GM12878 (cell line): ENCODE results near the gene DNAJC15. TPM values are rescaled to one million over a fixed set of nuclear protein-coding genes. Genes with fewer than 3 reads are reported as not detected.
A peak's percentile ranks its signal among the peaks of the same experiment; 100 is the strongest.

Experiments
- ATAC-seq: fragments of 200-7000 bp; cut with Tn5 transposase; 3 replicates; pipeline ENCODE4 v1.9.1; 2020; ENCODE audit warnings: mild to moderate bottlenecking, moderate library complexity
- BruUV-seq: library from RNA; stranded (reverse); fragments of 400-500 nt; replicated peaks from 2 replicates; lab custom pipeline; 2021; lab: Mats Ljungman, UMichigan
- CTCF ChIA-PET: fragments of 300-600 bp; sonication (Branson Sonifier 250); formaldehyde crosslinking; extraction: SDS; loops from one replicate; lab custom pipeline; 2021; ENCODE audit warnings: inconsistent platforms; lab: Yijun Ruan, JAX
- POLR2A ChIA-PET: fragments of 350-600 bp; formaldehyde crosslinking; extraction: SDS; loops from one replicate; lab custom pipeline; 2021; ENCODE audit warnings: inconsistent platforms; lab: Charles Lee
- RAD21 ChIA-PET: fragments of 300-600 bp; sonication (Branson Sonifier 250); formaldehyde crosslinking; loops from one replicate; lab custom pipeline; 2023; ENCODE audit warnings: antibody characterized with exemption; ENCODE audit not compliant: unreplicated experiment; lab: Charles Lee
- SMC1A ChIA-PET: fragments of 300-600 bp; sonication (Branson Sonifier 250); formaldehyde crosslinking; loops from one replicate; lab custom pipeline; 2023; ENCODE audit not compliant: unreplicated experiment, uncharacterized antibody; lab: Charles Lee
- DNase-seq: peaks from one replicate; pipeline ENCODE4 v3.0.0-alpha.2; 2011; ENCODE audit warnings: low read depth, low spot score
- FAIRE-seq: peaks from 3 replicates; lab custom pipeline; 2011; peaks lifted over from hg19 to GRCh38; lab: Jason Lieb, UNC
- H2AFZ ChIP-seq: 2 replicates; pipeline ENCODE4 v1.6.0; 2011; ENCODE audit warnings: low read depth, low read length, control low read depth; ENCODE audit not compliant: control insufficient read depth
- H3K27ac ChIP-seq: 2 replicates; pipeline ENCODE4 v1.5.1; 2011; ENCODE audit warnings: control low read depth; ENCODE audit not compliant: control insufficient read depth, insufficient read depth
- H3K27me3 ChIP-seq, 2 experiments: replicated peaks in 1 of 2; 2 replicates each; pipeline versions ENCODE4 v1.6.0 to v1.6.1; 2011; ENCODE audit warnings: low read length in 1 of 2; ENCODE audit not compliant: control insufficient read depth in 2 of 2, insufficient read depth in 2 of 2
- H3K36me3 ChIP-seq, 2 experiments: 2 replicates each; pipeline ENCODE4 v1.5.1; 2011; ENCODE audit warnings: low read length in 1 of 2; ENCODE audit not compliant: control insufficient read depth in 2 of 2, insufficient read depth in 2 of 2
- H3K4me1 ChIP-seq: 2 replicates; pipeline ENCODE4 v1.6.1; 2011; ENCODE audit warnings: mild to moderate bottlenecking, low read length, moderate library complexity, mixed read lengths; ENCODE audit not compliant: control insufficient read depth, insufficient read depth
- H3K4me2 ChIP-seq: 2 replicates; pipeline ENCODE4 v1.6.0; 2011; ENCODE audit warnings: control low read depth; ENCODE audit not compliant: control insufficient read depth, insufficient read depth
- H3K4me3 ChIP-seq: fragments of 200-600 bp; sonication (generic); 2 replicates; pipeline ENCODE4 v1.5.1; 2016
- H3K79me2 ChIP-seq: 2 replicates; pipeline ENCODE4 v1.6.0; 2011; ENCODE audit warnings: low read length; ENCODE audit not compliant: control insufficient read depth, insufficient read depth
- H3K9ac ChIP-seq: 2 replicates; pipeline ENCODE4 v1.8.0; 2011; ENCODE audit warnings: low read length, control low read depth, mixed read lengths; ENCODE audit not compliant: control insufficient read depth, insufficient read depth
- H3K9me3 ChIP-seq: replicated peaks from 3 replicates; pipeline ENCODE4 v1.5.1; 2011; ENCODE audit warnings: mild to moderate bottlenecking, low read length; ENCODE audit not compliant: control insufficient read depth, insufficient read depth
- H4K20me1 ChIP-seq: 2 replicates; pipeline ENCODE4 v1.6.0; 2011; ENCODE audit not compliant: control insufficient read depth, insufficient read depth
- BHLHE40 ChIP-seq, 2 experiments: fragments of 450-650 bp in 1 of 2; IDR thresholded peaks; 2 replicates each; pipeline ENCODE4 v1.6.1; 2011 to 2017; ENCODE audit warnings: low read depth in 2 of 2, borderline replicate concordance in 1 of 2, improper control_type of control experiment in 1 of 2, low read length in 1 of 2, mild to moderate bottlenecking in 1 of 2
- CREB1 ChIP-seq: IDR thresholded peaks from 2 replicates; pipeline ENCODE4 v1.6.1; 2012; ENCODE audit warnings: low read depth, mild to moderate bottlenecking, inconsistent platforms
- DPF2 ChIP-seq: fragments of 450-650 bp; IDR thresholded peaks from 2 replicates; pipeline ENCODE4 v1.6.1; 2017; ENCODE audit warnings: mild to moderate bottlenecking
- EP300 ChIP-seq, 2 experiments: fragments of 150-350 bp in 1 of 2; IDR thresholded peaks; 2 replicates each; pipeline ENCODE4 v1.6.1; 2011 to 2012; ENCODE audit warnings: low read depth in 2 of 2, low read length in 2 of 2, borderline replicate concordance in 1 of 2, improper control_type of control experiment in 1 of 2, inconsistent platforms in 1 of 2; ENCODE audit not compliant: control insufficient read depth in 1 of 2
- ETV6 ChIP-seq, 2 experiments: fragments of 450-650 bp in 1 of 2; IDR thresholded peaks in 1 of 2; conservative IDR thresholded peaks in 1 of 2; 2 replicates each; pipeline ENCODE4 v1.6.1; 2014; ENCODE audit warnings: antibody characterized with exemption in 1 of 2, borderline replicate concordance in 1 of 2, low read depth in 1 of 2, mild to moderate bottlenecking in 1 of 2, moderate library complexity in 1 of 2
- FOXM1 ChIP-seq: IDR thresholded peaks from 2 replicates; pipeline ENCODE4 v1.6.1; 2012; ENCODE audit warnings: low read depth, mild to moderate bottlenecking, inconsistent platforms, low read length, moderate library complexity
- HDAC2 ChIP-seq: fragments of 200-600 bp; sonication (generic); IDR thresholded peaks from 2 replicates; pipeline ENCODE4 v1.6.1; 2017
- HDAC6 ChIP-seq: fragments of 200-600 bp; sonication (generic); IDR thresholded peaks from one replicate; pipeline ENCODE4 v1.8.0; 2017; ENCODE audit warnings: antibody characterized with exemption; ENCODE audit not compliant: unreplicated experiment
- JUNB ChIP-seq: IDR thresholded peaks from 2 replicates; pipeline ENCODE4 v1.6.1; 2016; ENCODE audit warnings: antibody characterized with exemption, mild to moderate bottlenecking
- KDM1A ChIP-seq: fragments of 200-600 bp; sonication (generic); IDR thresholded peaks from 2 replicates; pipeline ENCODE4 v1.6.1; 2016; ENCODE audit warnings: borderline replicate concordance
- MEF2A ChIP-seq: IDR thresholded peaks from 2 replicates; pipeline ENCODE4 v1.6.1; 2011; ENCODE audit warnings: low read depth, mild to moderate bottlenecking, low read length, moderate library complexity; ENCODE audit not compliant: insufficient read depth
- MEF2B ChIP-seq: fragments of 450-650 bp; IDR thresholded peaks from 2 replicates; pipeline ENCODE4 v1.6.1; 2018; ENCODE audit warnings: mild to moderate bottlenecking, moderate library complexity; ENCODE audit not compliant: partially characterized antibody, poor library complexity, severe bottlenecking
- MLLT1 ChIP-seq: fragments of 450-650 bp; IDR thresholded peaks from 2 replicates; pipeline ENCODE4 v1.6.1; 2016; ENCODE audit warnings: mild to moderate bottlenecking
- MTA2 ChIP-seq: fragments of 450-650 bp; IDR thresholded peaks from 2 replicates; pipeline ENCODE4 v1.6.1; 2016; ENCODE audit warnings: low read depth, mild to moderate bottlenecking, moderate library complexity
- NKRF ChIP-seq: fragments of 450-650 bp; conservative IDR thresholded peaks from 2 replicates; pipeline ENCODE4 v1.6.1; 2017; ENCODE audit warnings: mild to moderate bottlenecking, moderate library complexity
- PAX8 ChIP-seq: fragments of 450-650 bp; IDR thresholded peaks from 2 replicates; pipeline ENCODE4 v1.6.1; 2017; ENCODE audit warnings: mild to moderate bottlenecking, moderate library complexity
- RBBP5 ChIP-seq: fragments of 200-600 bp; sonication (generic); conservative IDR thresholded peaks from 2 replicates; pipeline ENCODE4 v1.6.1; 2016
- SMAD5 ChIP-seq: IDR thresholded peaks from 2 replicates; pipeline ENCODE4 v1.6.1; 2016; ENCODE audit warnings: antibody characterized with exemption, low read depth
- TARDBP ChIP-seq: IDR thresholded peaks from 2 replicates; pipeline ENCODE4 v1.6.1; 2016; ENCODE audit warnings: borderline replicate concordance
- YY1 ChIP-seq: IDR thresholded peaks from 2 replicates; pipeline ENCODE4 v1.6.1; 2011; ENCODE audit warnings: low read depth, mild to moderate bottlenecking, low read length
- WGBS: methylation state at CpG from one replicate; pipeline ENCODE4 v1.1.6; 2016; ENCODE audit warnings: low lambda C conversion rate; ENCODE audit not compliant: insufficient replicate concordance, insufficient coverage; ENCODE audit errors: missing lambda C conversion rate; 5-methylcytosine and 5-hydroxymethylcytosine counted together
- in situ Hi-C: fragments of 300-500 bp; cut with MboI; formaldehyde crosslinking; loops from 9 replicates; pipeline ENCODE4 v1.14.3; 2018; ENCODE audit warnings: mixed read lengths
- intact Hi-C: fragments of 100-400 bp; cut with micrococcal nuclease; formaldehyde crosslinking; loops from one replicate; pipeline ENCODE4 v1.14.2; 2022; ENCODE audit not compliant: unreplicated experiment
- polyA plus RNA-seq, 11 experiments: library from polyadenylated mRNA; depleted of rRNA in 4 of 11; unstranded in 6 of 11; stranded (reverse) in 5 of 11; fragments of >200 nt; fragmentation: Nextera tagmentation in 4 of 11; fragmentation: Illumina TruSeq in 1 of 11; extraction: Ambion mirVana in 4 of 11; extraction: Trizol in 1 of 11; gene quantifications; 1 replicate in 1 of 11; 2 replicates in 10 of 11; pipeline versions ENCODE4 v1.2.1 to v1.2.3, GENCODE V29; 2011 to 2016; ENCODE audit warnings: inconsistent platforms in 2 of 11, missing spikeins in 2 of 11, low read depth in 1 of 11
- total RNA-seq, 4 experiments: library from RNA; depleted of rRNA in 3 of 4; stranded (reverse); fragments of >200 nt in 3 of 4; fragmentation: Illumina TruSeq in 1 of 4; extraction: Trizol in 1 of 4; gene quantifications; 2 replicates each; pipeline versions ENCODE4 v1.2.1 to v1.2.3, GENCODE V29; 2013 to 2021

The DNAJC15 gene
- total and polyA plus RNA-seq, 10 of the 15 experiments (the other 5 are each of a cell fraction or from before 2014, with no cell fraction given) = 13.1 to 104 (median 54.4) TPM

- TF ChIP-seq NKRF (no peak), KDM1A (no peak), SMAD5 (no peak), RBBP5 (no peak), HDAC2 (no peak), YY1 (no peak), BHLHE40 (IDR thresholded peaks at IDR 0.05; ENCODE audit: borderline replicate concordance in 1 of 2, low read depth in 2 of 2, low read length in 1 of 2) (no peak), MEF2B (no peak), TARDBP (no peak)
These were observed 66.6 kb downstream of the DNAJC15 start (continued) for GRCh38 chr13:43089912-43090498.

GRCh38 chr13:43094901-43095300 lies 71.5 kb downstream of the DNAJC15 start:
- ChIA-PET SMC1A (interaction anchor here (0.6 to 5.5 kb wide), 15 partner anchors 9 to 501 kb away, joined by 3 to 45 read pairs (median 4); partner anchors contain the start of gene EPSTI1), POLR2A (interaction anchor here (1.2 kb wide), 1 partner anchor 66 kb away, joined by 4 read pairs; no protein-coding TSS in a partner anchor), RAD21 (interaction anchor here (0.9 to 3.0 kb wide), 8 partner anchors 9 to 126 kb away, joined by 3 to 12 read pairs (median 4); partner anchors contain the start of gene EPSTI1), CTCF (interaction anchor here (0.6 to 4.0 kb wide), 13 partner anchors 9 to 1357 kb away, joined by 3 to 28 read pairs (median 3); partner anchors contain the start of gene DNAJC15)
- H3K36me3 ChIP-seq = no peaks in the 10 kb centered on the region; a peak in 2 of 4 replicates
- no peaks in the 10 kb centered on the region; the same call in none of the 2 replicates for H3K79me2 ChIP-seq
- no peaks in the 10 kb centered on the region for H3K27me3 ChIP-seq
- WGBS = 5% methylated on average over 1 of the region's 1 CpG
- H2AFZ ChIP-seq = no peak overlapping the region
- 0 out of 2 replicates have a peak overlapping the region, but pooled peaks have one; percentile 30 for H3K4me3 ChIP-seq
- H3K4me1 ChIP-seq = peaks cover 11% of the 10 kb centered on the region
- ATAC-seq (peak; percentile 98), DNase-seq (peak; percentile 47), FAIRE-seq (peak; percentile 69)
- intact Hi-C loops = no loop called here
- H3K4me2 ChIP-seq = peak overlapping the region; percentile 77
- no TSS peak for BruUV-seq
- H3K9me3 ChIP-seq = peaks cover 5% of the 10 kb centered on the region
- H3K9ac ChIP-seq = 0 out of 2 replicates have a peak overlapping the region, but pooled peaks have one; percentile 9
- H4K20me1 ChIP-seq = no peaks in the 10 kb centered on the region
- peak overlapping the region; percentile 54 for H3K27ac ChIP-seq
- in situ Hi-C loops = no loop called here
- TF ChIP-seq MEF2A = no peak
- no peak for TF ChIP-seq MLLT1
- no peak for TF ChIP-seq SMAD5
- peak; percentile 33; the same call in 1 of the 2 replicates for TF ChIP-seq CREB1
- TF ChIP-seq ETV6 (conservative IDR thresholded peaks at IDR 0.05 in 1 of 2, IDR thresholded peaks at IDR 0.05 in 1 of 2; ENCODE audit: borderline replicate concordance in 1 of 2, low read depth in 1 of 2) = peak in 1 of 2 experiments; percentile 48; a peak in 1 of 4 replicates
- peak in 1 of 2 experiments; percentile 40; a peak in 1 of 4 replicates for TF ChIP-seq EP300 (IDR thresholded peaks at IDR 0.05; ENCODE audit: borderline replicate concordance in 1 of 2, control insufficient read depth in 1 of 2, low read depth in 2 of 2, low read length in 2 of 2)
- peak; percentile 63 for TF ChIP-seq MTA2
- TF ChIP-seq HDAC6 = no peak
- no peak for TF ChIP-seq PAX8
- peak; percentile 52; the same call in 1 of the 2 replicates for TF ChIP-seq FOXM1
- peak; percentile 38; the same call in 1 of the 2 replicates for TF ChIP-seq DPF2
- peak; percentile 84 for TF ChIP-seq JUNB
